Tibial nerve (tissue), 3 donors: ENCODE data around the gene THEM5.

Source experiments
- CTCF ChIP-seq, 5 experiments: fragments of 200-600 bp in 3 of 5; fragments of 450-650 bp in 2 of 5; sonication (generic) in 3 of 5; IDR thresholded peaks; one replicate each; pipeline ENCODE4 v1.5.1; 2016 to 2019; ENCODE audit warnings: antibody characterized with exemption in 5 of 5, mild to moderate bottlenecking in 3 of 5, moderate library complexity in 2 of 5
- POLR2A ChIP-seq, 2 donors: fragments of 450-650 bp; IDR thresholded peaks; one replicate each; pipeline ENCODE4 v1.6.1; 2017; ENCODE audit warnings: antibody characterized with exemption in 2 of 2, mild to moderate bottlenecking in 2 of 2, moderate library complexity in 2 of 2

GRCh38 chr1:151860504-151861187 lies 7.1 kb upstream of the THEM5 start:
- TF ChIP-seq CTCF (IDR thresholded peaks at IDR 0.05) (no peak), POLR2A (IDR thresholded peaks at IDR 0.05) (no peak)
